Mucosa of descending colon (tissue), 3 donors: ENCODE measurements around the gene YIPF6. TPM values are rescaled to one million over a fixed set of nuclear protein-coding genes. Genes with fewer than 3 reads are reported as not detected.
"Not testable (repeated sequence)": the region's sequence is repeated elsewhere in the genome, so short reads cannot be mapped to it uniquely, and the experiment has no call there.

Source experiments
- ATAC-seq: fragments of 200-7000 bp; cut with Tn5 transposase; one replicate; pipeline ENCODE4 v1.9.1; 2020; ENCODE audit warnings: mild to moderate bottlenecking, moderate library complexity
- DNase-seq, 3 donors: peaks; one replicate each; pipeline ENCODE4 v3.0.0-alpha.2; 2020
- H3K36me3 ChIP-seq: fragments of 200-600 bp; one replicate; pipeline ENCODE4 v1.8.0; 2021; ENCODE audit warnings: low read depth, mild to moderate bottlenecking
- H3K4me1 ChIP-seq: fragments of 200-600 bp; one replicate; pipeline ENCODE4 v1.8.0; 2021; ENCODE audit warnings: low read depth, mild to moderate bottlenecking
- H3K4me3 ChIP-seq: fragments of 200-600 bp; one replicate; pipeline ENCODE4 v1.8.0; 2021; ENCODE audit warnings: mild to moderate bottlenecking
- H3K9me3 ChIP-seq: fragments of 200-600 bp; one replicate; pipeline ENCODE4 v1.8.0; 2021; ENCODE audit warnings: mild to moderate bottlenecking
- CTCF ChIP-seq: fragments of 200-600 bp; IDR thresholded peaks from one replicate; pipeline ENCODE4 v1.8.0; 2022; ENCODE audit warnings: antibody characterized with exemption, mild to moderate bottlenecking
- intact Hi-C, 2 donors: fragments of 100-400 bp; cut with DNase I in 1 of 2; cut with micrococcal nuclease in 1 of 2; formaldehyde crosslinking; loops; one replicate each; pipeline versions ENCODE4 v1.11.0 to v1.11.1; 2022; cut with DNase I, micrococcal nuclease
- total RNA-seq, 3 donors: library from RNA; stranded (reverse); fragmentation: NEBNext Ultra II Directional in 2 of 3; extraction: Animal tissue kit (Norgen Biotek cat#: 25700) in 2 of 3; gene quantifications; one replicate each; pipeline versions ENCODE4 v1.2.1 to v1.2.4, GENCODE V29; 2021 to 2023
- donor health status: DM: no; HTN: no; CAD: no; lungs with moderate emphysema.
- donor health status: DM: no; HTN: no; CAD: no.
- donor health status: DM: no; HTN: yes; CAD: no.

Gene YIPF6
- total RNA-seq, 3 donors from 2014 or later: 43.4 to 43.9 (median 43.6) TPM

GRCh38 chrX:68492583-68492982 is 6.3 kb upstream of the YIPF6 start:
- TF ChIP-seq CTCF: no peak
- intact Hi-C loops: no loop called here

GRCh38 chrX:68493776-68494175 is 5.1 kb upstream of the YIPF6 start:
- ATAC-seq, intact Hi-C loops, H3K36me3 ChIP-seq, H3K4me1 ChIP-seq, H3K9me3 ChIP-seq, DNase-seq, H3K4me3 ChIP-seq: not testable (repeated sequence)

More at GRCh38 chrX:68492583-68492982, 6.3 kb upstream of the YIPF6 start:
- Histone ChIP-seq H3K9me3 (no peaks in the 10 kb centered on the region), H3K4me3 (no peak overlapping the region), H3K36me3 (no peaks in the 10 kb centered on the region), H3K4me1 (no peaks in the 10 kb centered on the region)
- ATAC-seq (no peak), DNase-seq (no peak)

- ATAC-seq (peak; percentile 19), DNase-seq (no peak)
- Histone ChIP-seq H3K4me1 (no peaks in the 10 kb centered on the region), H3K4me3 (peak overlapping the region; percentile 57), H3K36me3 (no peaks in the 10 kb centered on the region), H3K9me3 (no peaks in the 10 kb centered on the region)
- intact Hi-C loops: no loop called here
- TF ChIP-seq CTCF: no peak
These were observed 775 bp upstream of the YIPF6 start for GRCh38 chrX:68498044-68498507.

DNA sequence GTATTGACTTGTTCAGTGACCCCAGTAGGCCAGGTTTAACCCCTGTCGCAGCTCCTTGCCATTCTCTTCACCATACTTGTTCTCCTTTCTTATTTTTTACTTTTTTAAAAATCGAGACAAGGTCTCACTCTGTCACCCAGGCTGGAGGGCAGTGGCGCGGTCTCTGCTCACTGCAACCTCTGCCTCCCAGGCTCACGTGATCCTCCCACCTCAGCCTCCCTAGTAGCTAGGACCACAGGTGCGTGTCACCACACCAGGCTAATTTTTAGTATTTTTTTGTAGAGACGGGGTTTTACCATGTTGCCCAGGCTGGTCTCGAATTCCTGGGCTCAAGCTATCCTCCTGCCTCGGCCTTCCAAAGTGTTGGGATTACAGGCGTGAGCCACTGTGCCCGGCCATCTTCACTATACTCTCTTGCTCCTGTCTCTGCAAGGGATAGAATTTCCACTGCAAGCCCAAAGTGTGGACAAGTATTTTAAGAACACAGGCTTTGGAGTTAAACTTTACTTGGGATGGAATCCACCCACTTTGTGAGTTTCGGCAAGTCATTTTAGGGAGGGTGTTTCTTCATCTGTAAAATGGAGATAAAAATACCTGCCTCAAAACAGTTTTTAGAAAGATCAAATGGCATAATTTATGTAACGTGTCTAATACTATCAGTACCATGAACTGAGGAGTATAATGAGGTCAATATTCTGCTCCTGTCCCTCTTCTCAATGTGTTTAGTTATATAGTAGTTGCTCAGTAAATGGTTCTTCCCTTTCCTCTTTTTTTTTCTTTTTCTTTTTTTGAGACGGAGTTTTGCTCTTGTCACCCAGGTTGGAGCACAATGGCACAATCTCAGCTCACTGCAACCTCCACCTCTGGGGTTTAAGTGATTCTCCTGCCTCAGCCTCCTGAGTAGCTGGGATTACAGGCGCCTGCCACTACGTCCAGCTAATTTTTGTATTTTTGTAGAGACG is 973 bp downstream of the YIPF6 start:
- intact Hi-C loops: no loop called here
- H3K4me1 ChIP-seq: no peaks in the 10 kb centered on the region
- peak overlapping the region; percentile 57 for H3K4me3 ChIP-seq
- DNase-seq (no peak), ATAC-seq (no peak)
- H3K36me3 ChIP-seq: no peaks in the 10 kb centered on the region
- no peak for TF ChIP-seq CTCF
- H3K9me3 ChIP-seq: no peaks in the 10 kb centered on the region

DNA sequence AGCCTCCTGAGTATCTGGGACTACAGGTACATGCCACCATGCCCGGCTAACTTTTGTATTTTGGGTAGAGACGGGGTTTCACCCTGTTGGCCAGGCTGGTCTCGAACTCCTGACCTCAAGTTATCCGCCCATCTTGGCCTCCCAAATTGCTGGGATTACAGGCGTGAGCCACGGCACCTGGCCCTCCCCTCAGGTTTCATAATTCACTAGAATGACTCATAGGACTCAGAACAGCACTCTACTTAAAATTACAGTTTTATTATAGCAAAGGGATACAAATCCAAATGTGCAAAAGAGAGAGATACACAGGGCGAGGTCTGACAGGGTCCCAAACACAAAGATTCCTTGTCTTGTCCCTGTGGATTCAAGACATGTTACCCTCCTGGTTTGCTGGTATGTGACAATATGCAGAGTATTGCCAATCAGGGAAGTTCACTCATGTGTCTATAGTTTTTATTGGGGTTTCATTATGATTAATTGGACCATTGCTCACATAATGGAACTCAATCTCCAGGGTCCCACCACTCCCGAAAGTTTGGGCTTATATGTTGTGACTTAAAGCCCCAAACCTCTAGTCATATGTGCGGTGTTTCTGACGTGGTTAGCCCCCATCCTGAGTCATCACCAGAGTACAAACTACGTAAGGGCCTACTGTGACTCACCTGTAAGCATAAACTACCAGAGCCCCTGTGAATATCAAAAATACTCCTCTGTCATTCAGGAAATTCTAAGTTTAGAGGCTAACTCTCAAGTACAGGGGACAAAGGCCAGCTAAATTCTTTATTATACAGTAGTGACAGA is 5.2 kb downstream of the YIPF6 start:
- H3K4me1 ChIP-seq: no peaks in the 10 kb centered on the region
- DNase-seq (no peak), ATAC-seq (peak; percentile 50)
- intact Hi-C loops: no loop called here
- no peak overlapping the region for H3K4me3 ChIP-seq
- no peaks in the 10 kb centered on the region for H3K9me3 ChIP-seq
- no peak for TF ChIP-seq CTCF
- no peaks in the 10 kb centered on the region for H3K36me3 ChIP-seq

- ATAC-seq: no peak
- intact Hi-C loops: no loop called here
These were observed 7.8 kb downstream of the YIPF6 start for GRCh38 chrX:68506649-68507048.

More at GRCh38 chrX:68506649-68507048, 7.8 kb downstream of the YIPF6 start:
- no peak for TF ChIP-seq CTCF
- Histone ChIP-seq H3K4me1 (no peaks in the 10 kb centered on the region), H3K36me3 (no peaks in the 10 kb centered on the region), H3K9me3 (no peaks in the 10 kb centered on the region), H3K4me3 (no peak overlapping the region)
- no peak for DNase-seq
